OCI-LY1 (cell line): ENCODE data around the gene ARHGAP25.

Source experiments
- H2AFZ ChIP-seq: fragments of 200-600 bp; sonication (generic), shearing (Covaris generic); 2 replicates; pipeline ENCODE4 v1.6.0; 2014; ENCODE audit warnings: antibody characterized with exemption, mild to moderate bottlenecking, low read length
- H3F3A ChIP-seq: fragments of 200-600 bp; sonication (generic), shearing (Covaris generic); 2 replicates; pipeline ENCODE4 v1.6.0; 2014; ENCODE audit warnings: mild to moderate bottlenecking, antibody characterized with exemption, low read length, moderate library complexity; ENCODE audit not compliant: insufficient read depth
- H3K27ac ChIP-seq: fragments of 200-600 bp; sonication (generic); 2 replicates; pipeline ENCODE4 v1.5.1; 2014; ENCODE audit warnings: low read length, mixed run types, mild to moderate bottlenecking, low read depth; ENCODE audit not compliant: poor library complexity, severe bottlenecking
- H3K27me3 ChIP-seq: fragments of 200-600 bp; sonication (generic); 2 replicates; pipeline ENCODE4 v1.6.0; 2014; ENCODE audit warnings: antibody characterized with exemption, mild to moderate bottlenecking, low read length, moderate library complexity; ENCODE audit not compliant: insufficient read depth
- H3K36me3 ChIP-seq: fragments of 200-600 bp; sonication (generic); 2 replicates; pipeline ENCODE4 v1.6.1; 2014; ENCODE audit warnings: mild to moderate bottlenecking, antibody characterized with exemption, low read length, moderate library complexity, mixed read lengths; ENCODE audit not compliant: insufficient read depth
- H3K4me1 ChIP-seq: fragments of 200-600 bp; sonication (generic); 2 replicates; pipeline ENCODE4 v1.5.1; 2014; ENCODE audit warnings: mild to moderate bottlenecking, low read length, moderate library complexity; ENCODE audit not compliant: insufficient read depth, severe bottlenecking
- H3K4me2 ChIP-seq: fragments of 200-600 bp; sonication (generic), shearing (Covaris generic); 2 replicates; pipeline ENCODE4 v1.6.1; 2014; ENCODE audit warnings: low read length
- H3K4me3 ChIP-seq: fragments of 200-600 bp; sonication (generic); 2 replicates; pipeline ENCODE4 v1.5.1; 2014; ENCODE audit warnings: low read length, low read depth, mild to moderate bottlenecking, mixed read lengths; ENCODE audit not compliant: poor library complexity, severe bottlenecking
- H3K79me2 ChIP-seq: fragments of 200-600 bp; shearing (Covaris generic); 2 replicates; pipeline ENCODE4 v1.6.1; 2016; ENCODE audit warnings: mixed run types, low read length, mixed read lengths; ENCODE audit not compliant: insufficient read depth
- H3K9ac ChIP-seq: fragments of 200-600 bp; sonication (generic), shearing (Covaris generic); 2 replicates; pipeline ENCODE4 v1.6.1; 2014; ENCODE audit warnings: mild to moderate bottlenecking, low read length, mixed read lengths
- H3K9me2 ChIP-seq: fragments of 200-600 bp; sonication (generic), shearing (Covaris generic); 2 replicates; pipeline ENCODE4 v1.6.1; 2014; ENCODE audit warnings: low read depth, mild to moderate bottlenecking, low read length, mixed read lengths
- H3K9me3 ChIP-seq: fragments of 200-600 bp; shearing (Covaris generic); 2 replicates; pipeline ENCODE4 v1.6.1; 2014; ENCODE audit warnings: low read length, mixed read lengths
- H4K20me1 ChIP-seq: fragments of 200-600 bp; sonication (generic), shearing (Covaris generic); 2 replicates; pipeline ENCODE4 v1.6.0; 2016; ENCODE audit warnings: mild to moderate bottlenecking, low read length; ENCODE audit not compliant: insufficient read depth
- CTCF ChIP-seq: fragments of 200-600 bp; sonication (generic), shearing (Covaris generic); IDR thresholded peaks from 2 replicates; pipeline ENCODE4 v1.5.1; 2017; ENCODE audit warnings: mild to moderate bottlenecking, antibody characterized with exemption, low read length, moderate library complexity, mixed read lengths
- EZH2 ChIP-seq: fragments of 200-600 bp; sonication (generic), shearing (Covaris generic); IDR thresholded peaks from 2 replicates; pipeline ENCODE4 v1.8.0; 2017; ENCODE audit warnings: borderline replicate concordance, mixed run types, mild to moderate bottlenecking, antibody characterized with exemption, low read length, moderate library complexity, mixed read lengths

Gene ARHGAP25

GRCh38 chr2:68720665-68721064 is 13.9 kb upstream of the ARHGAP25 start:
- TF ChIP-seq CTCF (no peak), EZH2 (no peak)
- H3K9me3 ChIP-seq, result no peaks in the 10 kb centered on the region
- H3K9ac ChIP-seq, result no peak overlapping the region
- no peaks in the 10 kb centered on the region for H3F3A ChIP-seq
- H3K36me3 ChIP-seq, result no peaks in the 10 kb centered on the region
- no peaks in the 10 kb centered on the region for H3K79me2 ChIP-seq
- H3K27me3 ChIP-seq, result no peaks in the 10 kb centered on the region
- no peak overlapping the region for H2AFZ ChIP-seq
- H3K4me1 ChIP-seq, result peaks cover 32% of the 10 kb centered on the region
- no peak overlapping the region for H3K4me3 ChIP-seq
- H3K9me2 ChIP-seq, result no peaks in the 10 kb centered on the region
- no peaks in the 10 kb centered on the region for H4K20me1 ChIP-seq
- H3K27ac ChIP-seq, result peak overlapping the region; percentile 87
- H3K4me2 ChIP-seq, result no peak overlapping the region; the same call in 1 of the 2 replicates

GRCh38 chr2:68721482-68722101 is 13.0 kb upstream of the ARHGAP25 start:
- H3K27me3 ChIP-seq, result no peaks in the 10 kb centered on the region
- peak overlapping the region; percentile 65; the same call in 1 of the 2 replicates for H2AFZ ChIP-seq
- H3K4me1 ChIP-seq, result peaks cover 41% of the 10 kb centered on the region
- no peaks in the 10 kb centered on the region for H3K79me2 ChIP-seq
- no peaks in the 10 kb centered on the region for H3K9me2 ChIP-seq
- H3K4me2 ChIP-seq, result peak overlapping the region; percentile 46
- H3K4me3 ChIP-seq, result peak overlapping the region; percentile 11
- H3K9ac ChIP-seq, result peak overlapping the region; percentile 58
- H3K27ac ChIP-seq, result peak overlapping the region; percentile 87
- no peaks in the 10 kb centered on the region for H3K36me3 ChIP-seq
- H3F3A ChIP-seq, result no peaks in the 10 kb centered on the region
- TF ChIP-seq CTCF, result no peak
- TF ChIP-seq EZH2, result no peak
- H3K9me3 ChIP-seq, result no peaks in the 10 kb centered on the region
- no peaks in the 10 kb centered on the region for H4K20me1 ChIP-seq

GRCh38 chr2:68722712-68723111 is 11.9 kb upstream of the ARHGAP25 start:
- H3K4me2 ChIP-seq, result no peak overlapping the region
- H3K9me3 ChIP-seq, result no peaks in the 10 kb centered on the region
- TF ChIP-seq CTCF, result peak; percentile 82
- no peak for TF ChIP-seq EZH2
- no peaks in the 10 kb centered on the region for H3K9me2 ChIP-seq
- no peaks in the 10 kb centered on the region for H3K79me2 ChIP-seq
- peak overlapping the region; percentile 87 for H3K27ac ChIP-seq
- H3K36me3 ChIP-seq, result no peaks in the 10 kb centered on the region
- no peaks in the 10 kb centered on the region for H3F3A ChIP-seq
- no peaks in the 10 kb centered on the region for H3K27me3 ChIP-seq
- no peak overlapping the region for H3K9ac ChIP-seq
- peaks cover 52% of the 10 kb centered on the region for H3K4me1 ChIP-seq
- H3K4me3 ChIP-seq, result no peak overlapping the region
- H4K20me1 ChIP-seq, result no peaks in the 10 kb centered on the region
- H2AFZ ChIP-seq, result no peak overlapping the region
